Measurements from ENCODE around the gene NUCB1. TPM values are rescaled to one million over a fixed set of nuclear protein-coding genes. Genes with fewer than 3 reads are reported as not detected.
A peak's percentile ranks its signal among the peaks of the same experiment; 100 is the strongest.

NUCB1 gene
- total and polyA plus RNA-seq, 2 donors (not counting 3 experiments of a cell fraction or from before 2014, with no cell fraction given), result 194 to 231 TPM

- H3K9ac ChIP-seq (replicated peaks; ENCODE audit: extremely low read depth, insufficient read depth, low read length), result peak overlapping the region; percentile 94
- DNase-seq (ENCODE audit: low read depth, low spot score), result no peak
- dilution Hi-C loops (cut with MboI; ENCODE audit: extremely low pct_ligation_motif_present, low sequenced_read_pairs) (no loop called here), intact Hi-C loops (cut with micrococcal nuclease) (loop anchor here (2.0 kb wide), 1 partner anchor 55 kb away; the partner anchor contains the start of gene NUCB1)
- peak overlapping the region; percentile 53 to 99 (median 66) for H3K4me3 ChIP-seq (replicated peaks in 1 of 3; ENCODE audit: insufficient read depth in 1 of 3, low read depth in 1 of 3, low read length in 3 of 3)
- no peaks in the 10 kb centered on the region for H3K9me3 ChIP-seq (replicated peaks; ENCODE audit: control insufficient read depth, insufficient read depth, low read length)
- H3K9me1 ChIP-seq (replicated peaks; ENCODE audit: control insufficient read depth, extremely low read depth, insufficient read depth, low read length), result no peaks in the 10 kb centered on the region
- TF ChIP-seq POLR2A (IDR thresholded peaks at IDR 0.05; ENCODE audit: low read depth, low read length) (peak; percentile 49), POLR2AphosphoS5 (IDR thresholded peaks at IDR 0.05; ENCODE audit: insufficient read depth, low read depth, low read length) (no peak)
- H3K27me3 ChIP-seq (ENCODE audit: control insufficient read depth in 2 of 2, insufficient read depth in 2 of 2, low read length in 2 of 2), result no peaks in the 10 kb centered on the region
- peaks cover 0 to 3% of the 10 kb centered on the region in 2 experiments for H3K36me3 ChIP-seq (ENCODE audit: control insufficient read depth in 2 of 2, extremely low read depth in 1 of 2, insufficient read depth in 2 of 2, low read length in 2 of 2)
- H2AFZ ChIP-seq (ENCODE audit: low read depth, low read length), result no peak overlapping the region
- H4K20me1 ChIP-seq (replicated peaks; ENCODE audit: control insufficient read depth, extremely low read depth, insufficient read depth, low read length), result no peaks in the 10 kb centered on the region
- CTCF ChIA-PET, result interaction anchor here (1.4 to 3.5 kb wide), 2 partner anchors 16 to 113 kb away, joined by 5 to 21 read pairs; no protein-coding TSS in a partner anchor
- H3K27ac ChIP-seq (ENCODE audit: insufficient read depth, low read depth, low read length), result peak overlapping the region; percentile 84
- H3K4me2 ChIP-seq (ENCODE audit: insufficient read depth, low read length), result peak overlapping the region; percentile 82
- FAIRE-seq, result no peak
- peaks cover 18% of the 10 kb centered on the region for H3K4me1 ChIP-seq (ENCODE audit: control insufficient read depth, extremely low read depth, insufficient read depth, low read length)
- TSS peak; percentile 49 for BruUV-seq (replicated peaks)
- peaks cover 24% of the 10 kb centered on the region for H3K79me2 ChIP-seq (ENCODE audit: control insufficient read depth, insufficient read depth, low read length)
- POLR2A ChIA-PET, result no interaction called here
These were observed 55.3 kb downstream of the NUCB1 start for GRCh38 chr19:48955308-48955958.

GRCh38 chr19:48958006-48958405, 57.9 kb downstream of the NUCB1 start:
- no peak overlapping the region for H3K4me2 ChIP-seq (ENCODE audit: insufficient read depth, low read length)
- no TSS peak for BruUV-seq (replicated peaks)
- POLR2A ChIA-PET, result no interaction called here
- H3K79me2 ChIP-seq (ENCODE audit: control insufficient read depth, insufficient read depth, low read length), result peaks cover 24% of the 10 kb centered on the region
- FAIRE-seq (no peak), DNase-seq (ENCODE audit: low read depth, low spot score) (no peak)
- no peaks in the 10 kb centered on the region for H4K20me1 ChIP-seq (replicated peaks; ENCODE audit: control insufficient read depth, extremely low read depth, insufficient read depth, low read length)
- CTCF ChIA-PET, result no interaction called here
- H3K27ac ChIP-seq (ENCODE audit: insufficient read depth, low read depth, low read length), result no peak overlapping the region
- no peaks in the 10 kb centered on the region for H3K9me3 ChIP-seq (replicated peaks; ENCODE audit: control insufficient read depth, insufficient read depth, low read length)
- H3K4me3 ChIP-seq (replicated peaks in 1 of 3; ENCODE audit: insufficient read depth in 1 of 3, low read depth in 1 of 3, low read length in 3 of 3), result no peak overlapping the region
- H3K27me3 ChIP-seq (ENCODE audit: control insufficient read depth in 2 of 2, insufficient read depth in 2 of 2, low read length in 2 of 2), result no peaks in the 10 kb centered on the region
- no peak overlapping the region for H3K9ac ChIP-seq (replicated peaks; ENCODE audit: extremely low read depth, insufficient read depth, low read length)
- no peaks in the 10 kb centered on the region for H3K9me1 ChIP-seq (replicated peaks; ENCODE audit: control insufficient read depth, extremely low read depth, insufficient read depth, low read length)
- no peak for TF ChIP-seq POLR2AphosphoS5 (IDR thresholded peaks at IDR 0.05; ENCODE audit: insufficient read depth, low read depth, low read length)
- TF ChIP-seq POLR2A (IDR thresholded peaks at IDR 0.05; ENCODE audit: low read depth, low read length), result peak; percentile 61
- peaks cover 0 to 3% of the 10 kb centered on the region in 2 experiments for H3K36me3 ChIP-seq (ENCODE audit: control insufficient read depth in 2 of 2, extremely low read depth in 1 of 2, insufficient read depth in 2 of 2, low read length in 2 of 2)
- peaks cover 21% of the 10 kb centered on the region for H3K4me1 ChIP-seq (ENCODE audit: control insufficient read depth, extremely low read depth, insufficient read depth, low read length)
- dilution Hi-C loops (cut with MboI; ENCODE audit: extremely low pct_ligation_motif_present, low sequenced_read_pairs), result no loop called here
- no peak overlapping the region for H2AFZ ChIP-seq (ENCODE audit: low read depth, low read length)
- intact Hi-C loops (cut with micrococcal nuclease), result no loop called here

Measured in endothelial cell of umbilical vein (primary cell).